Measurements from ENCODE around the gene UCHL5.

UCHL5 gene

GRCh38 chr1:193059282-193060114 is at the start of gene UCHL5, which contains the start of gene RO60:
TSS of gene UCHL5 (minus strand) at chr1:193059360. CDS start at chr1:193059260, 100 bp downstream.
TSS of gene RO60 (plus strand) at chr1:193059612. CDS start at chr1:193069055, 9,443 bp downstream.
- peak; percentile 96 for ATAC-seq

GRCh38 chr1:193108471-193108870 is 49.3 kb upstream of the UCHL5 start:
- no peak for ATAC-seq

- no peak for ATAC-seq
These were observed 46.6 kb upstream of the UCHL5 start for GRCh38 chr1:193105821-193106177.

- peak; percentile 90 for ATAC-seq
These were observed 46.0 kb upstream of the UCHL5 start, which contains the start of gene GLRX2 for GRCh38 chr1:193104907-193105820. TSS of gene GLRX2 (minus strand) at chr1:193105414. CDS start at chr1:193105382, 32 bp downstream.

- ATAC-seq: peak; percentile 12 to 23
These were observed 45.3 kb upstream of the UCHL5 start for GRCh38 chr1:193104502-193104906.

GRCh38 chr1:193103759-193104501 is 44.8 kb upstream of the UCHL5 start:
- ATAC-seq: no peak

GRCh38 chr1:193102662-193103061 is 43.5 kb upstream of the UCHL5 start:
- ATAC-seq: no peak

GRCh38 chr1:193094112-193094511 is 35.0 kb upstream of the UCHL5 start:
- no peak for ATAC-seq

GRCh38 chr1:193090865-193091264 is 31.7 kb upstream of the UCHL5 start:
- ATAC-seq: no peak

GRCh38 chr1:193087893-193088292 is 28.7 kb upstream of the UCHL5 start:
- no peak for ATAC-seq

- no peak for ATAC-seq
These were observed 27.2 kb upstream of the UCHL5 start for GRCh38 chr1:193086342-193086741.

- no peak for ATAC-seq
These were observed 26.1 kb upstream of the UCHL5 start for GRCh38 chr1:193085263-193085662.

GRCh38 chr1:193083365-193084088 is 24.4 kb upstream of the UCHL5 start:
- no peak for ATAC-seq

GRCh38 chr1:193079187-193079586 is 20.0 kb upstream of the UCHL5 start:
- ATAC-seq: no peak

- ATAC-seq: no peak
These were observed 18.8 kb upstream of the UCHL5 start for GRCh38 chr1:193077991-193078390.

GRCh38 chr1:193070942-193071341 is 11.8 kb upstream of the UCHL5 start:
- peak; percentile 46 to 65 for ATAC-seq

GRCh38 chr1:193070386-193070753 is 11.2 kb upstream of the UCHL5 start:
- no peak for ATAC-seq

GRCh38 chr1:193069748-193070385 is 10.7 kb upstream of the UCHL5 start:
- ATAC-seq: no peak

- no peak for ATAC-seq
These were observed 8.9 kb upstream of the UCHL5 start for GRCh38 chr1:193068013-193068412.

GRCh38 chr1:193066606-193067005 is 7.4 kb upstream of the UCHL5 start:
- ATAC-seq: no peak

GRCh38 chr1:193065954-193066353 is 6.8 kb upstream of the UCHL5 start:
- ATAC-seq: no peak
